AG04449 (cell line): ENCODE data around the gene OBSCN.

ENCODE experiments used
- CTCF ChIA-PET: fragments of 350-600 bp; formaldehyde crosslinking; extraction: SDS; loops from one replicate; lab custom pipeline; 2021; ENCODE audit warnings: antibody characterized with exemption; lab: Yijun Ruan, JAX
- POLR2A ChIA-PET: fragments of 400-600, 350-600 bp; formaldehyde crosslinking; extraction: SDS; loops from one replicate; lab custom pipeline; 2020; ENCODE audit warnings: antibody characterized with exemption, inconsistent platforms; lab: Yijun Ruan, JAX
- DNase-seq: peaks from one replicate; pipeline ENCODE4 v3.0.0-alpha.2; 2010; ENCODE audit warnings: low read depth, low spot score
- H3K4me3 ChIP-seq: 2 replicates; pipeline ENCODE4 v1.5.1; 2011; ENCODE audit warnings: low read depth, mild to moderate bottlenecking, control low read depth, low read length
- CTCF ChIP-seq: IDR thresholded peaks from one replicate; pipeline ENCODE4 v1.5.1; 2011; ENCODE audit warnings: mild to moderate bottlenecking, moderate library complexity, low read length, control low read depth, inconsistent platforms; ENCODE audit not compliant: insufficient read depth; ENCODE audit errors: missing control alignments

Gene OBSCN

GRCh38 chr1:228310162-228310792 lies 102.4 kb downstream of the OBSCN start:
- no peak for TF ChIP-seq CTCF
- DNase-seq = no peak
- CTCF ChIA-PET = no interaction called here
- POLR2A ChIA-PET = no interaction called here
- H3K4me3 ChIP-seq = no peak overlapping the region

DNA sequence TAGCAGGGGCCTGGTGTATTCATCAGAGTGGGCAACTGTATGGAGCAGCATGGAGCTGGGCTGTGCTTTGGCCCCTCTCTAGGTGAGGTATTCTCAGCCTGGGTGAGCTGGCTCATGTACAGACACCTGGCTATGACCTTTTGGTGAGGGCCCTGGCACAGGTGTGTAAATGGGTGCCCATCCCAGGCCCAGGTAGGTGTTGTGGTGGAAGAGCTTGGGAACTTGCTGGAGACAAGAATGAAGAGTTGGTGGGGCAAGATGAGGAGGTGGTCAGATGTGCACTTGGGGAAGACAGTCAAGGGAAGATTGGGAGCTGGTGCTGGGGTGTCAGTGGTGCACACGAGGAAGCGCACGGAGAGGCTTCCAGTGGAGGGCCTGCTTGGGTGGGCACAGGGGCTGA lies 103.2 kb downstream of the OBSCN start:
- TF ChIP-seq CTCF = no peak
- CTCF ChIA-PET = no interaction called here
- POLR2A ChIA-PET = no interaction called here
- no peak overlapping the region for H3K4me3 ChIP-seq
- no peak for DNase-seq

DNA sequence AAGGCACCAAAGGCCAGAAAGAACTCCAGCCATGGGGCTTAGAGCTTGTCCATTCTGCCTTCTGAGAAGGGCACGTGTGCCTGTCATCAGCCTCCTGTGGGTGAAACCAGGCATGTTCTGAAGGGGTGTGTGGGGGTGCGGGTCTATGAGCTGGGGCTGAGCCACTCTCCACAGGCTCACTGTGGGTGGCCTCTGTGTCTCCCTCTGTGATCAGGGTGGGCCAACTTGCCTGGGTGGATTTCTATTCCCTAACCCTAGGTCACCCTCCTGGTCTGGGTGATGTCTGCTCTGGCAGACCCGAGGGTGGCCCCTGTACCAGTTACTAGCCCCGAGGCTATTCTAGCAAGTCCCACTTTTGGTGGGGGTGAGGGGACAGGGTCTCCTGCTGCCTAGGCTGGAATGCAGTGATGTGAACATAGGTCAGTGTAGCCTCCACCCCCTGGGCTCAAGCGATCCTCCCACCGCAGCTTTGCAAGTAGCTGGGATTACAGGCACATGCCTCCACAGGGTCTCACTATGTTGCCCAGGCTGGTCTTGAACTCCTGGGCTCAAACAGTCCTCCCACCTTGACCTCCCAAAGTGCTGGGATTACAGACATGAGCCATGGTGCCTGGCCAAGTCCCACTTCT lies 104.4 kb downstream of the OBSCN start:
- ChIA-PET POLR2A (no interaction called here), CTCF (interaction anchor here (1.1 kb wide), 1 partner anchor 81 kb away, joined by 3 read pairs; no protein-coding TSS in a partner anchor)
- no peak for TF ChIP-seq CTCF
- no peak for DNase-seq
- H3K4me3 ChIP-seq = no peak overlapping the region

GRCh38 chr1:228313536-228314277 lies 105.9 kb downstream of the OBSCN start:
- ChIA-PET CTCF (no interaction called here), POLR2A (no interaction called here)
- DNase-seq = no peak
- no peak for TF ChIP-seq CTCF
- no peak overlapping the region for H3K4me3 ChIP-seq

- ChIA-PET CTCF (no interaction called here), POLR2A (no interaction called here)
- TF ChIP-seq CTCF = no peak
- DNase-seq = no peak
- no peak overlapping the region for H3K4me3 ChIP-seq
Measured at GRCh38 chr1:228314315-228314657, 106.4 kb downstream of the OBSCN start.
